Measurements from ENCODE around the gene LILRA5. TPM values are rescaled to one million over a fixed set of nuclear protein-coding genes. Genes with fewer than 3 reads are reported as not detected.

Gene LILRA5
- total and polyA plus RNA-seq, 5 donors from 2014 or later = 0.67 TPM; not detected in 4

- peaks cover 32% of the 10 kb centered on the region for H3K36me3 ChIP-seq (ENCODE audit: control insufficient read depth, insufficient read depth, low read length)
- Mint-ChIP-seq H3K36me3 (peaks cover 7% of the 10 kb centered on the region), H3K4me3 (no peak overlapping the region), H3K27ac (peak overlapping the region in 2 of 3 donors; percentile 66 to 81), H3K4me1 (peaks cover 0 to 13% (median 9%) of the 10 kb centered on the region in 4 donors), H3K9me3 (no peaks in the 10 kb centered on the region), H3K27me3 (peaks cover under 1% of the 10 kb centered on the region)
- no peaks in the 10 kb centered on the region for H3K9me3 ChIP-seq (ENCODE audit: control insufficient read depth in 2 of 2, low read length in 2 of 2)
- H3K27ac ChIP-seq (ENCODE audit: insufficient read depth, low read length, poor library complexity, severe bottlenecking) = no peak overlapping the region
- ATAC-seq (ENCODE audit: low read depth in 2 of 2) = no peak
- H3K4me1 ChIP-seq (ENCODE audit: control insufficient read depth, insufficient read depth, low read length, poor library complexity, severe bottlenecking) = no peaks in the 10 kb centered on the region
- H3K27me3 ChIP-seq (ENCODE audit: control insufficient read depth, insufficient read depth, low read length) = no peaks in the 10 kb centered on the region
- no peak for DNase-seq
- no peak overlapping the region for H3K4me3 ChIP-seq (ENCODE audit: low read depth, low read length)
Measured at GRCh38 chr19:54352546-54352945, 39.6 kb upstream of the LILRA5 start.

- Mint-ChIP-seq H3K4me3 (no peak overlapping the region), H3K27ac (peak overlapping the region in 1 of 3 donors; percentile 66), H3K27me3 (peaks cover 6% of the 10 kb centered on the region), H3K36me3 (peaks cover 7% of the 10 kb centered on the region), H3K9me3 (no peaks in the 10 kb centered on the region), H3K4me1 (peaks cover 0 to 13% (median 9%) of the 10 kb centered on the region in 4 donors)
- DNase-seq (no peak), ATAC-seq (ENCODE audit: low read depth in 2 of 2) (no peak)
- Histone ChIP-seq H3K9me3 (ENCODE audit: control insufficient read depth in 2 of 2, low read length in 2 of 2) (no peaks in the 10 kb centered on the region), H3K36me3 (ENCODE audit: control insufficient read depth, insufficient read depth, low read length) (peaks cover 29% of the 10 kb centered on the region), H3K4me1 (ENCODE audit: control insufficient read depth, insufficient read depth, low read length, poor library complexity, severe bottlenecking) (no peaks in the 10 kb centered on the region), H3K27ac (ENCODE audit: insufficient read depth, low read length, poor library complexity, severe bottlenecking) (no peak overlapping the region), H3K4me3 (ENCODE audit: low read depth, low read length) (no peak overlapping the region), H3K27me3 (ENCODE audit: control insufficient read depth, insufficient read depth, low read length) (peaks cover under 1% of the 10 kb centered on the region)
Measured at GRCh38 chr19:54352041-54352440, 39.1 kb upstream of the LILRA5 start.

GRCh38 chr19:54351474-54351873, 38.5 kb upstream of the LILRA5 start:
- Mint-ChIP-seq H3K36me3 (peaks cover 7% of the 10 kb centered on the region), H3K27ac (peak overlapping the region in 2 of 3 donors; percentile 18 to 42), H3K4me3 (no peak overlapping the region), H3K9me3 (no peaks in the 10 kb centered on the region), H3K27me3 (peaks cover 8% of the 10 kb centered on the region), H3K4me1 (peaks cover 0 to 15% (median 9%) of the 10 kb centered on the region in 4 donors)
- ATAC-seq (ENCODE audit: low read depth in 2 of 2) = no peak
- no peak for DNase-seq
- H3K4me3 ChIP-seq (ENCODE audit: low read depth, low read length) = no peak overlapping the region
- no peaks in the 10 kb centered on the region for H3K9me3 ChIP-seq (ENCODE audit: control insufficient read depth in 2 of 2, low read length in 2 of 2)
- H3K27me3 ChIP-seq (ENCODE audit: control insufficient read depth, insufficient read depth, low read length) = peaks cover 3% of the 10 kb centered on the region
- H3K4me1 ChIP-seq (ENCODE audit: control insufficient read depth, insufficient read depth, low read length, poor library complexity, severe bottlenecking) = no peaks in the 10 kb centered on the region
- no peak overlapping the region for H3K27ac ChIP-seq (ENCODE audit: insufficient read depth, low read length, poor library complexity, severe bottlenecking)
- H3K36me3 ChIP-seq (ENCODE audit: control insufficient read depth, insufficient read depth, low read length) = peaks cover 25% of the 10 kb centered on the region

GRCh38 chr19:54345938-54346386, 33.0 kb upstream of the LILRA5 start:
- Histone ChIP-seq H3K36me3 (ENCODE audit: control insufficient read depth, insufficient read depth, low read length) (no peaks in the 10 kb centered on the region), H3K9me3 (ENCODE audit: control insufficient read depth in 2 of 2, low read length in 2 of 2) (no peaks in the 10 kb centered on the region), H3K4me3 (ENCODE audit: low read depth, low read length) (no peak overlapping the region), H3K27ac (ENCODE audit: insufficient read depth, low read length, poor library complexity, severe bottlenecking) (no peak overlapping the region), H3K4me1 (ENCODE audit: control insufficient read depth, insufficient read depth, low read length, poor library complexity, severe bottlenecking) (no peaks in the 10 kb centered on the region), H3K27me3 (ENCODE audit: control insufficient read depth, insufficient read depth, low read length) (peaks cover 3% of the 10 kb centered on the region)
- Mint-ChIP-seq H3K4me1 (peaks cover 0 to 4% (median under 1%) of the 10 kb centered on the region in 4 donors), H3K36me3 (no peaks in the 10 kb centered on the region), H3K4me3 (no peak overlapping the region), H3K27me3 (peaks cover 12% of the 10 kb centered on the region), H3K27ac (no peak overlapping the region), H3K9me3 (no peaks in the 10 kb centered on the region)
- no peak for DNase-seq
- ATAC-seq (ENCODE audit: low read depth in 2 of 2) = peak; percentile 28 to 37

- peaks cover 3% of the 10 kb centered on the region for H3K27me3 ChIP-seq (ENCODE audit: control insufficient read depth, insufficient read depth, low read length)
- Mint-ChIP-seq H3K9me3 (no peaks in the 10 kb centered on the region), H3K27ac (no peak overlapping the region), H3K4me3 (no peak overlapping the region), H3K4me1 (peaks cover 0 to 2% (median under 1%) of the 10 kb centered on the region in 4 donors), H3K36me3 (no peaks in the 10 kb centered on the region), H3K27me3 (peaks cover 19% of the 10 kb centered on the region)
- H3K36me3 ChIP-seq (ENCODE audit: control insufficient read depth, insufficient read depth, low read length) = no peaks in the 10 kb centered on the region
- no peaks in the 10 kb centered on the region for H3K9me3 ChIP-seq (ENCODE audit: control insufficient read depth in 2 of 2, low read length in 2 of 2)
- H3K4me1 ChIP-seq (ENCODE audit: control insufficient read depth, insufficient read depth, low read length, poor library complexity, severe bottlenecking) = no peaks in the 10 kb centered on the region
- no peak overlapping the region for H3K27ac ChIP-seq (ENCODE audit: insufficient read depth, low read length, poor library complexity, severe bottlenecking)
- ATAC-seq (ENCODE audit: low read depth in 2 of 2) = no peak
- H3K4me3 ChIP-seq (ENCODE audit: low read depth, low read length) = no peak overlapping the region
- DNase-seq = no peak
Measured at GRCh38 chr19:54343868-54344267, 30.9 kb upstream of the LILRA5 start.

GRCh38 chr19:54341295-54341694, 28.3 kb upstream of the LILRA5 start:
- Mint-ChIP-seq H3K36me3 (no peaks in the 10 kb centered on the region), H3K27me3 (peaks cover 22% of the 10 kb centered on the region), H3K9me3 (peaks cover 0 to 1% (median 0%) of the 10 kb centered on the region in 7 donors), H3K4me3 (no peak overlapping the region), H3K27ac (no peak overlapping the region), H3K4me1 (peaks cover 0 to 2% (median 0%) of the 10 kb centered on the region in 4 donors)
- no peak for DNase-seq
- H3K4me1 ChIP-seq (ENCODE audit: control insufficient read depth, insufficient read depth, low read length, poor library complexity, severe bottlenecking) = no peaks in the 10 kb centered on the region
- no peaks in the 10 kb centered on the region for H3K36me3 ChIP-seq (ENCODE audit: control insufficient read depth, insufficient read depth, low read length)
- no peak for ATAC-seq (ENCODE audit: low read depth in 2 of 2)
- H3K27ac ChIP-seq (ENCODE audit: insufficient read depth, low read length, poor library complexity, severe bottlenecking) = no peak overlapping the region
- no peaks in the 10 kb centered on the region for H3K9me3 ChIP-seq (ENCODE audit: control insufficient read depth in 2 of 2, low read length in 2 of 2)
- H3K27me3 ChIP-seq (ENCODE audit: control insufficient read depth, insufficient read depth, low read length) = no peaks in the 10 kb centered on the region
- no peak overlapping the region for H3K4me3 ChIP-seq (ENCODE audit: low read depth, low read length)

- Mint-ChIP-seq H3K9me3 (peaks cover 0 to 2% (median 0%) of the 10 kb centered on the region in 7 donors), H3K36me3 (no peaks in the 10 kb centered on the region), H3K4me1 (peaks cover 0 to 2% (median 0%) of the 10 kb centered on the region in 4 donors), H3K27ac (peak overlapping the region in 1 of 3 donors; percentile 7), H3K4me3 (no peak overlapping the region), H3K27me3 (peaks cover 22% of the 10 kb centered on the region)
- Histone ChIP-seq H3K36me3 (ENCODE audit: control insufficient read depth, insufficient read depth, low read length) (no peaks in the 10 kb centered on the region), H3K4me1 (ENCODE audit: control insufficient read depth, insufficient read depth, low read length, poor library complexity, severe bottlenecking) (no peaks in the 10 kb centered on the region), H3K27ac (ENCODE audit: insufficient read depth, low read length, poor library complexity, severe bottlenecking) (no peak overlapping the region), H3K27me3 (ENCODE audit: control insufficient read depth, insufficient read depth, low read length) (no peaks in the 10 kb centered on the region), H3K4me3 (ENCODE audit: low read depth, low read length) (no peak overlapping the region), H3K9me3 (ENCODE audit: control insufficient read depth in 2 of 2, low read length in 2 of 2) (no peaks in the 10 kb centered on the region)
- ATAC-seq (ENCODE audit: low read depth in 2 of 2) = no peak
- no peak for DNase-seq
Measured at GRCh38 chr19:54339646-54340358, 26.8 kb upstream of the LILRA5 start.

- H3K27ac ChIP-seq (ENCODE audit: insufficient read depth, low read length, poor library complexity, severe bottlenecking) = no peak overlapping the region
- Mint-ChIP-seq H3K9me3 (peaks cover 0 to 2% (median 0%) of the 10 kb centered on the region in 7 donors), H3K4me3 (no peak overlapping the region), H3K36me3 (no peaks in the 10 kb centered on the region), H3K27me3 (peaks cover 22% of the 10 kb centered on the region), H3K4me1 (peaks cover 0 to 2% (median 0%) of the 10 kb centered on the region in 4 donors), H3K27ac (no peak overlapping the region)
- DNase-seq (no peak), ATAC-seq (ENCODE audit: low read depth in 2 of 2) (no peak)
- no peaks in the 10 kb centered on the region for H3K27me3 ChIP-seq (ENCODE audit: control insufficient read depth, insufficient read depth, low read length)
- no peaks in the 10 kb centered on the region for H3K36me3 ChIP-seq (ENCODE audit: control insufficient read depth, insufficient read depth, low read length)
- H3K9me3 ChIP-seq (ENCODE audit: control insufficient read depth in 2 of 2, low read length in 2 of 2) = no peaks in the 10 kb centered on the region
- no peak overlapping the region for H3K4me3 ChIP-seq (ENCODE audit: low read depth, low read length)
- H3K4me1 ChIP-seq (ENCODE audit: control insufficient read depth, insufficient read depth, low read length, poor library complexity, severe bottlenecking) = no peaks in the 10 kb centered on the region
Measured at GRCh38 chr19:54338521-54338920, 25.6 kb upstream of the LILRA5 start.

All from CD4-positive, CD25-positive, alpha-beta regulatory T cell (primary cell).